ENCODE results near the gene HPS4.

GRCh38 chr22:26448941-26449340, 34.6 kb downstream of the HPS4 start:
- TF ChIP-seq CTCF (IDR thresholded peaks at IDR 0.05 in 4 of 5, conservative IDR thresholded peaks at IDR 0.05 in 1 of 5): no peak
- no peak for TF ChIP-seq POLR2A (IDR thresholded peaks at IDR 0.05)
